GM19023 (cell line): ENCODE measurements around the gene FAM163A.
A peak's percentile ranks its signal among the peaks of the same experiment; 100 is the strongest.

Experiments used
- ATAC-seq: cut with Tn5 transposase; IDR thresholded peaks from one replicate; pipeline ENCODE4 v1.9.1; 2021; ENCODE audit warnings: mild to moderate bottlenecking, moderate library complexity; ENCODE audit not compliant: unreplicated experiment

The FAM163A gene

GRCh38 chr1:179813626-179814545 is 70.8 kb downstream of the FAM163A start:
- no peak for ATAC-seq

- ATAC-seq, result peak; percentile 25
These were observed 71.4 kb downstream of the FAM163A start for GRCh38 chr1:179814546-179814838.

- no peak for ATAC-seq
These were observed 72.5 kb downstream of the FAM163A start for GRCh38 chr1:179815641-179816040.

GRCh38 chr1:179816196-179816960 is 73.3 kb downstream of the FAM163A start:
- ATAC-seq, result no peak

GRCh38 chr1:179817056-179817455 is 74.0 kb downstream of the FAM163A start:
- ATAC-seq, result no peak

- ATAC-seq, result no peak
These were observed 74.7 kb downstream of the FAM163A start for GRCh38 chr1:179817789-179818188.

GRCh38 chr1:179818260-179818659 is 75.2 kb downstream of the FAM163A start:
- no peak for ATAC-seq

GRCh38 chr1:179818743-179819173 is 75.7 kb downstream of the FAM163A start:
- no peak for ATAC-seq

- no peak for ATAC-seq
These were observed 77.3 kb downstream of the FAM163A start for GRCh38 chr1:179820226-179820970.

GRCh38 chr1:179821524-179821923 is 78.4 kb downstream of the FAM163A start:
- no peak for ATAC-seq

- ATAC-seq, result no peak
These were observed 79.0 kb downstream of the FAM163A start for GRCh38 chr1:179822065-179822464.

- no peak for ATAC-seq
These were observed 80.6 kb downstream of the FAM163A start for GRCh38 chr1:179823693-179824092.

GRCh38 chr1:179824265-179824664 is 81.2 kb downstream of the FAM163A start:
- ATAC-seq, result no peak

- no peak for ATAC-seq
These were observed 82.1 kb downstream of the FAM163A start for GRCh38 chr1:179825206-179825605.

GRCh38 chr1:179825798-179826460 is 82.8 kb downstream of the FAM163A start:
- no peak for ATAC-seq

GRCh38 chr1:179826626-179827280 is 83.7 kb downstream of the FAM163A start:
- ATAC-seq, result no peak

- no peak for ATAC-seq
These were observed 85.5 kb downstream of the FAM163A start for GRCh38 chr1:179828554-179829110.

GRCh38 chr1:179831225-179831624 is 88.1 kb downstream of the FAM163A start:
- no peak for ATAC-seq

- no peak for ATAC-seq
These were observed 89.0 kb downstream of the FAM163A start for GRCh38 chr1:179831852-179832699.
